ENCODE results near the gene ARRDC1.
A peak's percentile ranks its signal among the peaks of the same experiment; 100 is the strongest.
"Not testable (repeated sequence)": the region's sequence is repeated elsewhere in the genome, so short reads cannot be mapped to it uniquely, and the experiment has no call there.

ARRDC1 gene

GRCh38 chr9:137613738-137614523, 8.4 kb downstream of the ARRDC1 start:
- no peak for DNase-seq (ENCODE audit: low read depth in 2 of 2)

DNA sequence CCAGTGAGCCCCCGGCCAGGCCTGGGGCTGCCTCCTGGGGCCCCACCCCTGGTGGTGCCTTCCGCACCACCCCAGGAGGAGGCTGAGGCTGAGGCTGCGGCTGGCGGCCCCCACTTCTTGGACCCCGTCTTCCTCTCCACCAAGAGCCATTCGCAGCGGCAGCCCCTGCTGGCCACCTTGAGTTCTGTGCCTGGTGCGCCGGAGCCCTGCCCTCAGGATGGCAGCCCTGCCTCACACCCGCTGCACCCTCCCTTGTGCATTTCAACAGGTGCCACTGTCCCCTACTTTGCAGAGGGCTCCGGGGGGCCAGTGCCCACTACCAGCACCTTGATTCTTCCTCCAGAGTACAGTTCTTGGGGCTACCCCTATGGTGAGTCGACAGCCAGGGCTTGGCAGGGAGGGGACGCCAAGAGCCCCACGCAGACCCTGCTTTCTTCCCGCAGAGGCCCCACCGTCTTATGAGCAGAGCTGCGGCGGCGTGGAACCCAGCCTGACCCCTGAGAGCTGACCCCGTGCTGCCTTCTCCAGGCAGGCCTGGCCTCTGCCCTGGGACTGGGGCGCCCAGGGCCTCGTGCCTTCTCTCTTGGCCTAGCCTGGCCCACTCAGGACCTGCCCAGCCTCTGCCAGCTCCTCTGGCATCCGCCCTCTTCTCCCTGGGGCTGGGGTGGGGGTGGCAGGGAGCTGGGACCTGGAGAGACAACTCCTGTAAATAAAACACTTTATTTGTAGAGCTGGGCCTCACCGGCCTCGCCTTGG, 9.3 kb downstream of the ARRDC1 start:
- no peak for DNase-seq (ENCODE audit: low read depth in 2 of 2)

GRCh38 chr9:137615387-137615871, 9.9 kb downstream of the ARRDC1 start:
- no peak for DNase-seq (ENCODE audit: low read depth in 2 of 2)

GRCh38 chr9:137618105-137619067, 12.9 kb downstream of the ARRDC1 start, which contains the start of gene EHMT1:
Gene EHMT1, plus strand, starts transcription at chr9:137619005. Its CDS starts 24 bp downstream, at chr9:137619029.
- DNase-seq (ENCODE audit: low read depth in 2 of 2): peak; percentile 78 to 81

GRCh38 chr9:137619240-137620047, 14.0 kb downstream of the ARRDC1 start:
- no peak for DNase-seq (ENCODE audit: low read depth in 2 of 2)

GRCh38 chr9:137620048-137620405, 14.5 kb downstream of the ARRDC1 start:
- no peak for DNase-seq (ENCODE audit: low read depth in 2 of 2)

- no peak for DNase-seq (ENCODE audit: low read depth in 2 of 2)
Observed at GRCh38 chr9:137620581-137620980, 15.1 kb downstream of the ARRDC1 start.

DNA sequence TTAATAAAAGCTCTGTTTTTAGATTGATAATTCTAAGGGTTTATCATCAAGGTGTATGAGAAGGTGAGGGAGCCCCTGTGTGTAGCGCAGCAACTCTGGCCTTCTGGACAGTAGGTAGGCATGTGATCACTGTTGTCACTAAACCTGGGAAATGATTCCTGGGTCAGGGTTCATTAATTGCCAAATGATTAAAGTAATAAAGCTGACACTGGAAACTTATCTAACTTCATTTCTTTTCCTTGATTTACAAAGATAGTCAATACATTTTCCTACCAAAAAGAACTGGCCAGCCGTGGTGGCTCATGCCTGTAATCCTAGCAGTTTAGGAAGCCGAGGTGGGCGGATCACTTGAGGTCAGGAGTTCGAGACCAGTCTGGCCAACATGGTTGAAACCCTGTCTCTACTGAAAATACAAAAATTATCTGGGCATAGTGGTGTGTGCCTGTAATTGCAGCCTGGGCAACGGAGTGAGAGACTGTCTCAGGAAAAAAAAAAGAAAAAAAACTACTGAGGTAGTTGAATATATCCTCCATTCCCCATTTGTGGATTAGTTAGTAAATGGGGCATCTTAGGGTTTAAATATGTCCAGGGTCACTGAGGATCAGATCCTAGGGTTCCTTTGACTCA, 15.8 kb downstream of the ARRDC1 start:
- DNase-seq (ENCODE audit: low read depth in 2 of 2): no peak

DNA sequence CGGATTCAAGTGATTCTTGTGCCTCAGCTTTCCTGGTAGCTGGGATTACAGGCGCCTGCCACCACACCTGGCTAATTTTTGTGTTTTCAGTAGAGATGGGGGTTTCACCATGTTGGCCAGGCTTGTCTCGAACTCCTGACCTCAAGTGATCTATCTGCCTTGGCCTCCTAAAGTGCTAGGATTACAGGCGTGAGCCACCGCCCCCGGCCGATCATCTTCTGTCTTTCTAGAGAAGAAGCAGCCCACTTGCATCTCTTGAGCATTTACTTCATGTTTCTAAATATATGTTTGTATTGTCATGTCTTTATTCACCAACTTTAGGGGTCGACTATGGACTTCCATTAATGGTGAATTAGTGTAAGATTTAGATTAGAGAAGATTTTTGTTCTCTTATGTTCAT, 16.7 kb downstream of the ARRDC1 start:
- not testable (repeated sequence) for DNase-seq (ENCODE audit: low read depth in 2 of 2)

DNA sequence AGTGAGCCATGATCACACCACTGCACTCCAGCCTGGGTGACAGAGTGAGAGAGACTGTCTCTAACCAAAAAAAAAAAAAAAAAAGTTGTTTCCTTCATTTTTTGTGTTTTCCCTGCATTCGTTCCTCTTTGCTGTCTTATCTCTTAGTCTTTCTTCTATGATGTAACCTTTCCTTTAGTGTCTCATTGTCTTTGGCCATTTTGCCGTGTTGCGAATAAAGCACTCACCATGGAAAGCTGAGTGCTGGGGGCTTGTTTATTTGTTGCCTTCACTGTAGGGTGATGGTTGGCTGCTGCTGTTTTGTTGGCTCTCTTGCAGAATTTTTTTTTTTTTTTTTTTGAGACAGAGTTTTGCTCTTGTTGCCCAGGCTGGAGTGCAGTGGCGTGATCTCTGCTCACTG, 21.0 kb downstream of the ARRDC1 start:
- no peak for DNase-seq (ENCODE audit: low read depth in 2 of 2)

DNA sequence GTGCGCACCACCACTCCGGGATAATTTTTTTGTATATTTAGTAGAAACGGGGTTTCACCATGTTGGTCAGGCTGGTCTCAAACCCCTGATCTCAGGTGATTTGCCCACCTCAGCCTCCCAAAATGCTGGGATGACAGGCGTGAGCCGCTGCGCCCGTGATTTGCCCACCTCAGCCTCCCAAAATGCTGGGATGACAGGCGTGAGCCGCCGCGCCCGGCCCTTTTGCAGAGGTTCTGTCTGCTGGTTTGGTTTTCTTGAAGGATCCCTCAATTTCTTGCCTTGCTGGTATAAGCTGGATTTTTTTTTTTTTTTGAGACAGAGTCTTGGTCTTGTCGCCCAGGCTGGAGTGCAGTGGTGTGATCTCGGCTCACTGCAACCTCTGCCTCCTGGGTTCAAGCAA, 21.9 kb downstream of the ARRDC1 start:
- not testable (repeated sequence) for DNase-seq (ENCODE audit: low read depth in 2 of 2)

DNA sequence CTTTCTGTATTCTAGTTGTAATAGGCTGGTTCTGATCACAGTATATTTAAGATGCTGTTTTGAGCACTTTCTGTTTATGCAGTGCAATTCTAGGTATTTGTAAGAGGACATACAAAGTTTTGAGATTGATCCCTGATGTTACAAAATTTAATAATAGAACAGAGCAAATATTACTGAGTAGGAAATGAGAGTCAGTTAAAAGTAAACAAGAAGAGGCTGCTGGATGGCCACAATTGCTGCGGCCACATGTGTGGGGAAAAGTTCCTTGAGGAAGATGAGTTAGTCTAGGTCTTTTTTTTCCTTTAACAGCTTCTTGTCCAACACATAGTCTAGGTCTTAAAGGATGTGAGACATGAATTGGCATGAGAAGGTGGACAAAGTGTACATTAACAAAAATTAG, 24.6 kb downstream of the ARRDC1 start:
- DNase-seq (ENCODE audit: low read depth in 2 of 2): no peak

- DNase-seq (ENCODE audit: low read depth in 2 of 2): no peak
Observed at GRCh38 chr9:137630679-137631078, 25.2 kb downstream of the ARRDC1 start.

- no peak for DNase-seq (ENCODE audit: low read depth in 2 of 2)
Observed at GRCh38 chr9:137631345-137632229, 26.1 kb downstream of the ARRDC1 start.

- no peak for DNase-seq (ENCODE audit: low read depth in 2 of 2)
Observed at GRCh38 chr9:137632230-137633161, 27.0 kb downstream of the ARRDC1 start.

DNA sequence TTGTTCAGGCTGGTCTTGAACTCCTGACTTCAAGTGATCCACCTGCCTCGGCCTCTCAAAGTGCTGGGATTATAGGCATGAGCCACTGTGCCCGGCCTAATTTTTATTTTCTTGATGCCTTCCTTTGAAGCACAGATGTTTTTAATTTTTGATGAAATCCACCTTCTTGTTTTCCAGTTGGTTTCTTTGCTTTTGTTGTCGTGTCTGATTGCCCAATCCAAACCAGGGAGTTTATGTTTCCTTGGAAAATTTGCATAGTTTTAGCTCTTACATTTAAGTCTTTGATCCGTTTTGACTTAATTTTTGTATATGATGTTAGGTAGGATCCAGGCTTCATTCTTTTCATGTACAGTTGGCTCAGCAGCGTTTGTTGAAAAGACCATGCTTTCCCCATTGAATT, 28.5 kb downstream of the ARRDC1 start:
- DNase-seq (ENCODE audit: low read depth in 2 of 2): no peak

- no peak for DNase-seq (ENCODE audit: low read depth in 2 of 2)
Observed at GRCh38 chr9:137638680-137639079, 33.2 kb downstream of the ARRDC1 start.

- DNase-seq (ENCODE audit: low read depth in 2 of 2): no peak
Observed at GRCh38 chr9:137639303-137640051, 34.0 kb downstream of the ARRDC1 start.

Data from stimulated activated CD4-positive, alpha-beta T cell treated with anti-CD3 and anti-CD28 coated beads, Interleukin-12 subunit alpha, Interleukin-12 subunit beta, amount 100 ng/mL, for 24 hours (primary cell).